ENCODE measurements around the gene SLC34A1. TPM values are rescaled to one million over a fixed set of nuclear protein-coding genes. Genes with fewer than 3 reads are reported as not detected.

SLC34A1 gene
- total and polyA plus RNA-seq, 2 of the 4 experiments (the other 2 are of a cell fraction), result not detected

DNA sequence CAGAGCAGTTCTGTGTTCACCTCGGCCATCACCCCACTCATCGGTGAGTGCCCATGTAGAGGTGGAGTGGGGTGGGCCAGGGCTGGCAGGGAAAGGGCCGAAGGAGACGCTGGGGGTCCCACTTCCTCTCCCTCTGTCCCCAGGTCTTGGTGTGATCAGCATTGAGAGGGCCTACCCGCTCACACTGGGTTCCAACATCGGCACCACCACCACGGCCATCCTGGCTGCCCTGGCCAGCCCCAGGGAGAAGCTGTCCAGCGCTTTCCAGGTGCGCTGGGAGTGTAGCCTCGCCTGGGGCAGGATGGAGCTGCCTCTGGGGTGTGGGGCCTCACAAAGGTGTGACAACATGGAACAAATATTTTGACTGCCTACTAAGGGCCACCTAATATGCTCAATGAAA lies 12.6 kb downstream of the SLC34A1 start:
- peaks cover 2% of the 10 kb centered on the region; the same call in 1 of the 2 replicates for H3K9me3 ChIP-seq (ENCODE audit: control insufficient read depth, insufficient read depth, low read length)
- H2BK5ac ChIP-seq (ENCODE audit: low read depth, low read length, poor library complexity, severe bottlenecking), result no peak overlapping the region
- no peaks in the 10 kb centered on the region for H3K36me3 ChIP-seq (ENCODE audit: control insufficient read depth, insufficient read depth, low read length)
- in situ Hi-C loops (cut with MboI; ENCODE audit: low sequenced_read_pairs), result no loop called here
- no peak overlapping the region for H2AFZ ChIP-seq (replicated peaks; ENCODE audit: low read length, poor library complexity)
- no peak overlapping the region for H2BK20ac ChIP-seq (ENCODE audit: low read depth, low read length)
- H2BK120ac ChIP-seq (ENCODE audit: low read depth, low read length), result no peak overlapping the region
- H3K9me1 ChIP-seq (ENCODE audit: insufficient read depth, low read length), result no peaks in the 10 kb centered on the region
- TF ChIP-seq RCOR1 (IDR thresholded peaks at IDR 0.05; ENCODE audit: insufficient replicate concordance, low read length) (no peak), NFE2L2 (IDR thresholded peaks at IDR 0.05; ENCODE audit: low read depth, low read length) (no peak), BHLHE40 (IDR thresholded peaks at IDR 0.05; ENCODE audit: low read depth, low read length) (no peak), MXI1 (IDR thresholded peaks at IDR 0.05; ENCODE audit: borderline replicate concordance, low read depth, low read length) (no peak), RFX5 (IDR thresholded peaks at IDR 0.05; ENCODE audit: low read depth, low read length) (no peak)
- TF ChIP-seq, protein P1, sequence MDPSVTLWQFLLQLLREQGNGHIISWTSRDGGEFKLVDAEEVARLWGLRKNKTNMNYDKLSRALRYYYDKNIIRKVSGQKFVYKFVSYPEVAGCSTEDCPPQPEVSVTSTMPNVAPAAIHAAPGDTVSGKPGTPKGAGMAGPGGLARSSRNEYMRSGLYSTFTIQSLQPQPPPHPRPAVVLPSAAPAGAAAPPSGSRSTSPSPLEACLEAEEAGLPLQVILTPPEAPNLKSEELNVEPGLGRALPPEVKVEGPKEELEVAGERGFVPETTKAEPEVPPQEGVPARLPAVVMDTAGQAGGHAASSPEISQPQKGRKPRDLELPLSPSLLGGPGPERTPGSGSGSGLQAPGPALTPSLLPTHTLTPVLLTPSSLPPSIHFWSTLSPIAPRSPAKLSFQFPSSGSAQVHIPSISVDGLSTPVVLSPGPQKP (IDR thresholded peaks at IDR 0.05; ENCODE audit: borderline replicate concordance, low read depth, low read length), result no peak
- POLR2A ChIA-PET (ENCODE audit: unreplicated experiment), result no interaction called here
- H4K8ac ChIP-seq (ENCODE audit: low read depth in 2 of 2, low read length in 2 of 2), result no peak overlapping the region
- ATAC-seq (ENCODE audit: low read depth) (no peak), DNase-seq (no peak)
- H3K14ac ChIP-seq (replicated peaks; ENCODE audit: low read depth, low read length), result no peak overlapping the region
- no peak overlapping the region for H3K27ac ChIP-seq (ENCODE audit: insufficient read depth, low read length)
- no peak overlapping the region for H2AK9ac ChIP-seq (replicated peaks; ENCODE audit: low read depth, low read length, poor library complexity)
- dilution Hi-C loops (cut with HindIII; ENCODE audit: low sequenced_read_pairs, unreplicated experiment), result no loop called here
- no peak overlapping the region for H3K18ac ChIP-seq (ENCODE audit: low read depth, low read length)
- H3K9ac ChIP-seq (ENCODE audit: low read depth, low read length), result no peak overlapping the region
- no peak overlapping the region for H2BK15ac ChIP-seq (ENCODE audit: low read depth, low read length)
- H4K20me1 ChIP-seq (ENCODE audit: insufficient read depth, low read length), result no peaks in the 10 kb centered on the region
- BruUV-seq (replicated peaks), result no TSS peak
- H3K23ac ChIP-seq (ENCODE audit: low read depth, low read length), result no peak overlapping the region
- no peak overlapping the region for H3K4me2 ChIP-seq (ENCODE audit: low read depth, low read length)
- WGBS, 2 experiments (ENCODE audit: extremely low coverage in 2 of 2, insufficient read length in 1 of 2), result 70% methylated on average over 3 of the region's 10 CpGs; no CpG with 5 or more reads in 1 of the 2 experiments
- H3K4ac ChIP-seq (ENCODE audit: low read depth, low read length), result no peak overlapping the region
- CTCF ChIA-PET, result no interaction called here
- no peaks in the 10 kb centered on the region for H3K79me1 ChIP-seq (ENCODE audit: low read depth in 1 of 2, low read length in 2 of 2)
- H3K27me3 ChIP-seq (ENCODE audit: control insufficient read depth, insufficient read depth, low read length), result peaks cover 72% of the 10 kb centered on the region
- H4K91ac ChIP-seq (ENCODE audit: insufficient read depth, low read depth, low read length), result no peak overlapping the region
- H3K56ac ChIP-seq (ENCODE audit: extremely low read depth, insufficient read depth, low read length), result no peak overlapping the region
- H2AK5ac ChIP-seq (ENCODE audit: low read depth, low read length), result no peak overlapping the region
- intact Hi-C loops (cut with micrococcal nuclease), result no loop called here
- no peak overlapping the region for H4K5ac ChIP-seq (ENCODE audit: low read depth, low read length)
- no peaks in the 10 kb centered on the region for H3K4me1 ChIP-seq (ENCODE audit: control insufficient read depth, insufficient read depth, low read length)
- H3K4me3 ChIP-seq (ENCODE audit: insufficient read depth, low read depth, low read length), result no peak overlapping the region

All from IMR-90 (cell line).